Measurements from ENCODE around the gene MYO3B. TPM values are rescaled to one million over a fixed set of nuclear protein-coding genes. Genes with fewer than 3 reads are reported as not detected.

Gene MYO3B
- total and polyA plus RNA-seq, 2 donors, result 0.64 to 0.71 TPM

DNA sequence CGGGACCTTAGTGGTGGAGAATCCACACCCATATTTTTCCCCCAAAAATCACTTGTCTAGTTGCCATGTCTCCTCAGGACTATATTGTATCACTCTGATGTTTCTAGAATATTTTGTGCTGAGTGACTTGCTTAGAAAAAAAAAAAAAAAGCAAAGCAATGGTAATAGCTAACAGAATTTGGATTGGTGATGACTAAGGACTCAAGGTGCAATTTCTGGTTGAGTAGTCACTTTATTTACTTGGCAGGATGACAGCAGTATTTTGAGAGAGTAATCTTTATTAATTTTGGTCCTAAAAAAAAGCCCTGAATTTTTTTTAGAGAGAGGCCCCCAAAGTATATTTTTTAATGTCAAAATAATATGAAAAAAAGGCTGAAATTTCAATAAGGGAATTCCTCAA lies 32.8 kb upstream of the MYO3B start:
- Histone ChIP-seq H3K4me1 (ENCODE audit: control insufficient read depth in 2 of 2, insufficient read depth in 2 of 2, low read length in 2 of 2) (no peaks in the 10 kb centered on the region), H3K27ac (ENCODE audit: low read depth in 1 of 2, low read length in 1 of 2) (no peak overlapping the region)
- WGBS, result 98% methylated on average over 1 of the region's 1 CpG

DNA sequence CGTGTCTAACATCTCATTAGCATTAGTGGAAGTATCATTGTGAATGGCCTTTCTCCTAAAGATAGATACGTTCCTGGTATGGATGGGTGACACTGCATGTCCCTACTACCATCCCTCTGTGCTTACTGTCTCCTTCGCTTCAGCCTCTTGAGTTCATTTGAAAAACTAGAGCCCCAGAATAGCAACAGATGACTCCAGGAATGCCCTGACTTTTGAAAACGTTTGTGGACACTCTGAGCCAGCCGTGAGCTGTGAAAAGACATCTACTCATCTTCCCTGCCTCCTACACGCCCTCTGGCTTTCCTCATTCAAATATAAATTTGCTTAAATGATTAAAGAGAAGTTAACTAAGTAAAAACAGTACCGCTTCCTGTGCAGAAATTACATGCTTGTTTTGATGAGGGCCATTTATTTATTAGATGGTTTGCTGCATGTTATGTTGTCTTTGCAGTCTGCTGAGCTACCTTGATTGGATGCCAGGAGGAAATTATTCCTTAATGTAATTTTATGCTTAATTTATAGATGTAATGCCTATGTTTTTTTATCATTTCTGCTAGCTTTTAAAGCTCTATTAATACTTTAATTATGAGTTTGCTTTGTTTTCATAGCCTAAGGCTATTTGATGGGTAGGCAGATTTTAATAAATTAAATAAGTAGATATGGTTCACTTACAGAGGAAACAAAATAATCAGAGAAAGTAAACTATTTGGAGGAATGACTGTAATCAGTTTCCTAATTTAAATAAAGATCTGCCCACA lies 32.1 kb upstream of the MYO3B start:
- DNase-seq (ENCODE audit: low read depth in 6 of 9, low spot score in 9 of 9), result no peak
- WGBS, result 88% methylated on average over 7 of the region's 7 CpGs
- Histone ChIP-seq H3K4me3 (ENCODE audit: low read length in 2 of 2) (no peak overlapping the region), H3K27ac (ENCODE audit: low read depth in 1 of 2, low read length in 1 of 2) (no peak overlapping the region), H3K9me3 (ENCODE audit: control insufficient read depth in 2 of 2, insufficient read depth in 1 of 2, low read length in 1 of 2) (no peaks in the 10 kb centered on the region), H3K4me1 (ENCODE audit: control insufficient read depth in 2 of 2, insufficient read depth in 2 of 2, low read length in 2 of 2) (no peaks in the 10 kb centered on the region), H3K36me3 (ENCODE audit: control insufficient read depth in 2 of 2, insufficient read depth in 2 of 2, low read length in 1 of 2) (no peaks in the 10 kb centered on the region), H3K27me3 (ENCODE audit: control insufficient read depth in 2 of 2, insufficient read depth in 1 of 2, low read length in 1 of 2) (no peaks in the 10 kb centered on the region)

More for the DNA sequence above, 32.8 kb upstream of the MYO3B start:
- DNase-seq (ENCODE audit: low read depth in 6 of 9, low spot score in 9 of 9), result no peak
- H3K4me3 ChIP-seq (ENCODE audit: low read length in 2 of 2), result no peak overlapping the region
- no peaks in the 10 kb centered on the region for H3K9me3 ChIP-seq (ENCODE audit: control insufficient read depth in 2 of 2, insufficient read depth in 1 of 2, low read length in 1 of 2)
- no peaks in the 10 kb centered on the region for H3K27me3 ChIP-seq (ENCODE audit: control insufficient read depth in 2 of 2, insufficient read depth in 1 of 2, low read length in 1 of 2)
- no peaks in the 10 kb centered on the region for H3K36me3 ChIP-seq (ENCODE audit: control insufficient read depth in 2 of 2, insufficient read depth in 2 of 2, low read length in 1 of 2)

DNA sequence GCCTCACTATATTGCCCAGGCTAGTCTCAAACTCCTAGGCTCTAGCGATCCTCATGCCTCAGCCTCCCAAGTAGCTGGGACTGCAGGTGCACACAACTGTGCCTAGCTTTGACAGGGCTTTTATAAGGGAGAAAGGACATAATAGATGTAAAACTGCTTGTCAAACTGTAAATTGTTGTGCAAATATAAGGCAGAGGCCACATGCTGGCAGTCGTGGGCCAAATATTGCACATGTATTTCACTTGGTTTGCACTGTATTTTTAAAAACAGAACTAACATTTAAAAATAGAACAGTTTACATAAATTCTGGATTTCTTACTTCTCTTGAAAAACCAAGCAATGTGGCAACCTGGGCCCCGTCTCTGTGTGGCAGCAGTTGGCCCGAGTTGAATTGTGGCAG lies 31.2 kb upstream of the MYO3B start:
- Histone ChIP-seq H3K36me3 (ENCODE audit: control insufficient read depth in 2 of 2, insufficient read depth in 2 of 2, low read length in 1 of 2) (no peaks in the 10 kb centered on the region), H3K27ac (ENCODE audit: low read depth in 1 of 2, low read length in 1 of 2) (no peak overlapping the region), H3K9me3 (ENCODE audit: control insufficient read depth in 2 of 2, insufficient read depth in 1 of 2, low read length in 1 of 2) (no peaks in the 10 kb centered on the region), H3K4me3 (ENCODE audit: low read length in 2 of 2) (no peak overlapping the region), H3K27me3 (ENCODE audit: control insufficient read depth in 2 of 2, insufficient read depth in 1 of 2, low read length in 1 of 2) (no peaks in the 10 kb centered on the region), H3K4me1 (ENCODE audit: control insufficient read depth in 2 of 2, insufficient read depth in 2 of 2, low read length in 2 of 2) (no peaks in the 10 kb centered on the region)
- 91% methylated on average over 4 of the region's 4 CpGs for WGBS
- no peak for DNase-seq (ENCODE audit: low read depth in 6 of 9, low spot score in 9 of 9)

DNA sequence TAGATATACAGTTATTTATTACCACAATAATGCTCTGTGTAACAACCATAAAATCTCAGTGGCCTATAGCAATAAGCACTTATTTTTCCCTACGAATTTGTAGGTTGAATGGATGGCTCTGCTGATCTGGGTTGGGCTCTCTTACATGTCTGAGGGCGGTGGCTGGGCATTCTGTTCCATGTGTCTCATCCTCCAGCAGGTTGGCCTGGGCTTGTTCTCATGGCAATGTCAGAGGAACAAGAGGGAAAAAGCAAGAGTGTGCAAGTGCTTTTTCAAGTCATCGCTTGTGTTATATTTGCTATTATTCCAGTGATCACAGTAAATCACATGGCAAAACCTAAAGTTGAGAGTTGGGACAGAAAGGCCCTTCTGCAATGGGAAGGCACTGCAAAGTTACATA lies 30.4 kb upstream of the MYO3B start:
- H3K4me1 ChIP-seq (ENCODE audit: control insufficient read depth in 2 of 2, insufficient read depth in 2 of 2, low read length in 2 of 2), result no peaks in the 10 kb centered on the region
- no peaks in the 10 kb centered on the region for H3K27me3 ChIP-seq (ENCODE audit: control insufficient read depth in 2 of 2, insufficient read depth in 1 of 2, low read length in 1 of 2)
- WGBS, result 96% methylated on average over 3 of the region's 3 CpGs
- no peak overlapping the region for H3K27ac ChIP-seq (ENCODE audit: low read depth in 1 of 2, low read length in 1 of 2)
- no peak for DNase-seq (ENCODE audit: low read depth in 6 of 9, low spot score in 9 of 9)
- no peaks in the 10 kb centered on the region for H3K36me3 ChIP-seq (ENCODE audit: control insufficient read depth in 2 of 2, insufficient read depth in 2 of 2, low read length in 1 of 2)
- H3K4me3 ChIP-seq (ENCODE audit: low read length in 2 of 2), result no peak overlapping the region
- no peaks in the 10 kb centered on the region for H3K9me3 ChIP-seq (ENCODE audit: control insufficient read depth in 2 of 2, insufficient read depth in 1 of 2, low read length in 1 of 2)

DNA sequence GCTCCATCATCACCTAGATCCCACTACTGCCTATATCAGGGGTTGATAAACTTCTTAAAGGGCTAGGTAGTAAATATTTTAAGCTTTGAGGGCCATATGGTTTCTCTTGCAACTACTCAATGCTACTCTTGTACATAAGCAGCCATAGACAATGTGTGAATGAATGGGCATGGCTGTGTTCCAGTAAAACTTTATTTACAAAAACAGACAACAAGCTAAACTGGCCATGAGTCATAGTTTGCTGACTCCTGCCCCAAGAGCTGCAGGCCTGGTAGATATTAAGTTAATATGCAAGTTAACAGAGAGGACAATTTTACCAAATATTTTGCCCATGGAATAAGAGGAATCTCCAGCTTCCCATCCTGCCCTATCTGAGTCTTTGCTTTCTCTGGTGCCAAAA lies 29.8 kb upstream of the MYO3B start:
- H3K4me3 ChIP-seq (ENCODE audit: low read length in 2 of 2), result no peak overlapping the region
- no peak overlapping the region for H3K27ac ChIP-seq (ENCODE audit: low read depth in 1 of 2, low read length in 1 of 2)
- no peaks in the 10 kb centered on the region for H3K9me3 ChIP-seq (ENCODE audit: control insufficient read depth in 2 of 2, insufficient read depth in 1 of 2, low read length in 1 of 2)
- H3K27me3 ChIP-seq (ENCODE audit: control insufficient read depth in 2 of 2, insufficient read depth in 1 of 2, low read length in 1 of 2), result no peaks in the 10 kb centered on the region
- H3K36me3 ChIP-seq (ENCODE audit: control insufficient read depth in 2 of 2, insufficient read depth in 2 of 2, low read length in 1 of 2), result no peaks in the 10 kb centered on the region
- no peaks in the 10 kb centered on the region for H3K4me1 ChIP-seq (ENCODE audit: control insufficient read depth in 2 of 2, insufficient read depth in 2 of 2, low read length in 2 of 2)
- no peak for DNase-seq (ENCODE audit: low read depth in 6 of 9, low spot score in 9 of 9)

DNA sequence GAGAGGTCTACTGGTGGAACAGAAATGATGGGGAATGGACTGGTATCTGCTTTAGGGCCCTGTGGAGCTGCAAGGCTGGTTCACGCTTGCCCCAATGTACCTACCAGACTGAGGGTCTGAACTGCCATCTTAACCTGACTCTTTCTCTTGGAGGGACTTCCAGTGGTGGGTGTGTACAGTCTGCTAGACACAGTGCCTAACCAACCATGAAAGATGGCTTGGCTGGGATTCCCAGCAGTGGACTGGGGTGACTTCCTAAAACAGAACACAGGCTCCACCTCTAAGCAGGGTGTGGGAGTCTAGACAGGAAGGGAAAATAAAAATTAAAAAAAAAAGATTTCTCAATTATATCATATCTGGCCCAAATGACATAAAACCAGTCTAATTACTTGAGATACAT lies 25.5 kb upstream of the MYO3B start:
- H3K9me3 ChIP-seq (ENCODE audit: control insufficient read depth in 2 of 2, insufficient read depth in 1 of 2, low read length in 1 of 2), result no peaks in the 10 kb centered on the region
- no peak for DNase-seq (ENCODE audit: low read depth in 6 of 9, low spot score in 9 of 9)
- H3K27me3 ChIP-seq (ENCODE audit: control insufficient read depth in 2 of 2, insufficient read depth in 1 of 2, low read length in 1 of 2), result no peaks in the 10 kb centered on the region
- H3K4me1 ChIP-seq (ENCODE audit: control insufficient read depth in 2 of 2, insufficient read depth in 2 of 2, low read length in 2 of 2), result no peaks in the 10 kb centered on the region
- no peaks in the 10 kb centered on the region for H3K36me3 ChIP-seq (ENCODE audit: control insufficient read depth in 2 of 2, insufficient read depth in 2 of 2, low read length in 1 of 2)
- H3K27ac ChIP-seq (ENCODE audit: low read depth in 1 of 2, low read length in 1 of 2), result no peak overlapping the region
- 100% methylated on average over 1 of the region's 1 CpG for WGBS
- no peak overlapping the region for H3K4me3 ChIP-seq (ENCODE audit: low read length in 2 of 2)

DNA sequence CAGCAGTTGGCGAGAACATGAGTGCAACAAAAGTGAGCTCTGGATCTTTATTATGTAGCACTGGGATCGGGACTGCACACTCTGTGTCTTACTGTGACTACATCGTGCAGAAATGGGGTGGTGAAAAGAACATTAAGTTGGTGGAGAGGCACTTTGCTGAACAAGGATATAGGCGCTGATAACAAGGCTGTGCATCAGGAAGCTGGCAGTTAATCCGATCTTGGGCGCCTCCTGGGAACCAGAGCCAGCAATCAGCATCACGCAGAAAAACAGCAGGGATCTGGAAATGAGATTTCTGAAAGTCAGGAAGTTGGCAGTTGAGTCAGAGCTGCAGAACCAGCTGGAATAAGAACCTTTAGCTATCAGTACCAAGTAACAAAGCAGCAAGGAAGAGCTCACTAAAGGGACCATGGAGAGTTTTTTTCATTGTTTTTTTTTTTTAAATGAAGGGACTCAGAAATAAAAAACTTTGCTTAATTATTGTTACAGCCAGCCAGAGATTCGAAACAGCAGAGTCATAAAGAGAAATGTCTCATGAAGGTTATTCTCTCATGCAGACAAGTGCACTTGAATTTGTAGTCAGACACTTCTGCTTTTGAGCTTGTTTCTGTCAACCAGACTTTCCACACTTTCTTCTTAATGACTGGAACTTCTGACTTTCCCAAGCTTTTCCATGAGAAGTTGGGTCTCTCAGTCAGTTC lies 22.8 kb upstream of the MYO3B start:
- H3K27me3 ChIP-seq (ENCODE audit: control insufficient read depth in 2 of 2, insufficient read depth in 1 of 2, low read length in 1 of 2), result no peaks in the 10 kb centered on the region
- no peaks in the 10 kb centered on the region for H3K36me3 ChIP-seq (ENCODE audit: control insufficient read depth in 2 of 2, insufficient read depth in 2 of 2, low read length in 1 of 2)
- 39% methylated on average over 8 of the region's 8 CpGs for WGBS
- H3K27ac ChIP-seq (ENCODE audit: low read depth in 1 of 2, low read length in 1 of 2), result no peak overlapping the region
- DNase-seq (ENCODE audit: low read depth in 6 of 9, low spot score in 9 of 9), result no peak
- H3K4me3 ChIP-seq (ENCODE audit: low read length in 2 of 2), result no peak overlapping the region
- no peaks in the 10 kb centered on the region for H3K9me3 ChIP-seq (ENCODE audit: control insufficient read depth in 2 of 2, insufficient read depth in 1 of 2, low read length in 1 of 2)
- no peaks in the 10 kb centered on the region for H3K4me1 ChIP-seq (ENCODE audit: control insufficient read depth in 2 of 2, insufficient read depth in 2 of 2, low read length in 2 of 2)

GRCh38 chr2:170155723-170156253 lies 22.2 kb upstream of the MYO3B start:
- no peaks in the 10 kb centered on the region for H3K36me3 ChIP-seq (ENCODE audit: control insufficient read depth in 2 of 2, insufficient read depth in 2 of 2, low read length in 1 of 2)
- H3K9me3 ChIP-seq (ENCODE audit: control insufficient read depth in 2 of 2, insufficient read depth in 1 of 2, low read length in 1 of 2), result no peaks in the 10 kb centered on the region
- DNase-seq (ENCODE audit: low read depth in 6 of 9, low spot score in 9 of 9), result no peak
- WGBS, result 86% methylated on average over 7 of the region's 7 CpGs
- H3K27ac ChIP-seq (ENCODE audit: low read depth in 1 of 2, low read length in 1 of 2), result no peak overlapping the region
- H3K4me3 ChIP-seq (ENCODE audit: low read length in 2 of 2), result no peak overlapping the region
- H3K4me1 ChIP-seq (ENCODE audit: control insufficient read depth in 2 of 2, insufficient read depth in 2 of 2, low read length in 2 of 2), result no peaks in the 10 kb centered on the region
- H3K27me3 ChIP-seq (ENCODE audit: control insufficient read depth in 2 of 2, insufficient read depth in 1 of 2, low read length in 1 of 2), result no peaks in the 10 kb centered on the region

DNA sequence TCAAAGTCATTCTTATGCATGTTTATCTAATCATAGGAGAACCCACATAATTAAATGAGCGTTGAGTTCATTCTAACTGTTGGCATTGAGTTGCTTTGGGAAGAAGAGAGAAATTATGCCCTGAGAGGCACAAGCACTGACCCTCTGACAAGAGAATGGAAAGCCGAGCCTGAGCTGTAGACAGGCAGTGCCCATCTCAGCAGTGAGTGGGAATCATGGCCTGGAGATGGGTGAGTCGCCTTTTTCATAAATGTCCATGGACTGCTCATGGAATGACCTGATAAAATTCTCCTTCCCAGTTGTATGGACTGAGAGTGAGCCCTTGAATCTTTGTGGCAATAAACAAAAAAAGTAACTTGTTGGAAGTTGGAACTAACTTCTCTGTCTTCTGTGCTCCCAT lies 21.4 kb upstream of the MYO3B start:
- no peaks in the 10 kb centered on the region for H3K27me3 ChIP-seq (ENCODE audit: control insufficient read depth in 2 of 2, insufficient read depth in 1 of 2, low read length in 1 of 2)
- H3K9me3 ChIP-seq (ENCODE audit: control insufficient read depth in 2 of 2, insufficient read depth in 1 of 2, low read length in 1 of 2), result no peaks in the 10 kb centered on the region
- H3K27ac ChIP-seq (ENCODE audit: low read depth in 1 of 2, low read length in 1 of 2), result no peak overlapping the region
- H3K36me3 ChIP-seq (ENCODE audit: control insufficient read depth in 2 of 2, insufficient read depth in 2 of 2, low read length in 1 of 2), result no peaks in the 10 kb centered on the region
- H3K4me3 ChIP-seq (ENCODE audit: low read length in 2 of 2), result no peak overlapping the region
- WGBS, result 93% methylated on average over 3 of the region's 3 CpGs
- no peak for DNase-seq (ENCODE audit: low read depth in 6 of 9, low spot score in 9 of 9)
- no peaks in the 10 kb centered on the region for H3K4me1 ChIP-seq (ENCODE audit: control insufficient read depth in 2 of 2, insufficient read depth in 2 of 2, low read length in 2 of 2)
